ENCODE results near the gene MEIOSIN. TPM values are rescaled to one million over a fixed set of nuclear protein-coding genes. Genes with fewer than 3 reads are reported as not detected.
A peak's percentile ranks its signal among the peaks of the same experiment; 100 is the strongest.

Gene MEIOSIN
- total RNA-seq, 1 experiment from 2014 or later = not detected

GRCh38 chr19:45804140-45804958, 71.1 kb downstream of the MEIOSIN start:
- BruUV-seq (replicated peaks) = no TSS peak
- POLR2A ChIA-PET = interaction anchor here (0.6 to 1.9 kb wide), 3 partner anchors 12 to 35 kb away, joined by 3 to 9 read pairs (median 3); partner anchors contain the start of genes DMWD and SIX5
- intact Hi-C loops (cut with micrococcal nuclease) = no loop called here
- Mint-ChIP-seq H3K9me3 (ENCODE audit: unreplicated experiment) (no peaks in the 10 kb centered on the region), H3K4me3 (ENCODE audit: unreplicated experiment) (no peak overlapping the region), H3K27ac (ENCODE audit: low read depth, unreplicated experiment) (no peak overlapping the region), H3K27me3 (ENCODE audit: insufficient read depth, unreplicated experiment) (no peaks in the 10 kb centered on the region), H3K36me3 (ENCODE audit: insufficient read depth, unreplicated experiment) (peaks cover 6% of the 10 kb centered on the region), H3K4me1 (ENCODE audit: insufficient read depth, unreplicated experiment) (peaks cover 13% of the 10 kb centered on the region)
- CTCF ChIA-PET = interaction anchor here (0.6 to 1.4 kb wide), 6 partner anchors 10 to 1267 kb away, joined by 3 to 8 read pairs (median 3); no protein-coding TSS in a partner anchor
- TF ChIP-seq CTCF (IDR thresholded peaks at IDR 0.05; ENCODE audit: unreplicated experiment) = no peak
- no peak for DNase-seq (ENCODE audit: unreplicated experiment)

GRCh38 chr19:45804959-45805230, 71.7 kb downstream of the MEIOSIN start:
- intact Hi-C loops (cut with micrococcal nuclease) = no loop called here

GRCh38 chr19:45805719-45806118, 72.5 kb downstream of the MEIOSIN start:
- intact Hi-C loops (cut with micrococcal nuclease) = no loop called here
- peaks cover 23% of the 10 kb centered on the region for H3K4me1 Mint-ChIP-seq (ENCODE audit: insufficient read depth, unreplicated experiment)
- no peaks in the 10 kb centered on the region for H3K9me3 Mint-ChIP-seq (ENCODE audit: unreplicated experiment)
- no peak for DNase-seq (ENCODE audit: unreplicated experiment)
- ChIA-PET POLR2A (interaction anchor here (1.1 to 1.9 kb wide), 2 partner anchors 13 to 19 kb away, joined by 3 to 9 read pairs; partner anchors contain the start of gene DMWD), CTCF (interaction anchor here (0.6 to 1.4 kb wide), 4 partner anchors 9 to 35 kb away, joined by 3 to 8 read pairs (median 3); no protein-coding TSS in a partner anchor)
- H3K4me3 Mint-ChIP-seq (ENCODE audit: unreplicated experiment) = no peak overlapping the region
- H3K36me3 Mint-ChIP-seq (ENCODE audit: insufficient read depth, unreplicated experiment) = peaks cover 6% of the 10 kb centered on the region
- no peak overlapping the region for H3K27ac Mint-ChIP-seq (ENCODE audit: low read depth, unreplicated experiment)
- no peaks in the 10 kb centered on the region for H3K27me3 Mint-ChIP-seq (ENCODE audit: insufficient read depth, unreplicated experiment)
- no TSS peak for BruUV-seq (replicated peaks)
- no peak for TF ChIP-seq CTCF (IDR thresholded peaks at IDR 0.05; ENCODE audit: unreplicated experiment)

More at GRCh38 chr19:45804959-45805230, 71.7 kb downstream of the MEIOSIN start:
- H3K9me3 Mint-ChIP-seq (ENCODE audit: unreplicated experiment) = no peaks in the 10 kb centered on the region
- no peak for TF ChIP-seq CTCF (IDR thresholded peaks at IDR 0.05; ENCODE audit: unreplicated experiment)
- no peak overlapping the region for H3K27ac Mint-ChIP-seq (ENCODE audit: low read depth, unreplicated experiment)
- H3K27me3 Mint-ChIP-seq (ENCODE audit: insufficient read depth, unreplicated experiment) = no peaks in the 10 kb centered on the region
- ChIA-PET CTCF (interaction anchor here (0.6 to 1.4 kb wide), 4 partner anchors 10 to 34 kb away, joined by 3 to 8 read pairs (median 3); no protein-coding TSS in a partner anchor), POLR2A (interaction anchor here (0.5 to 1.9 kb wide), 4 partner anchors 12 to 36 kb away, joined by 3 to 9 read pairs (median 3); partner anchors contain the start of genes DMWD and SIX5)
- peaks cover 6% of the 10 kb centered on the region for H3K36me3 Mint-ChIP-seq (ENCODE audit: insufficient read depth, unreplicated experiment)
- H3K4me3 Mint-ChIP-seq (ENCODE audit: unreplicated experiment) = no peak overlapping the region
- DNase-seq (ENCODE audit: unreplicated experiment) = no peak
- no TSS peak for BruUV-seq (replicated peaks)
- H3K4me1 Mint-ChIP-seq (ENCODE audit: insufficient read depth, unreplicated experiment) = peaks cover 18% of the 10 kb centered on the region

- Mint-ChIP-seq H3K4me1 (ENCODE audit: insufficient read depth, unreplicated experiment) (peaks cover 23% of the 10 kb centered on the region), H3K4me3 (ENCODE audit: unreplicated experiment) (no peak overlapping the region), H3K27ac (ENCODE audit: low read depth, unreplicated experiment) (peak overlapping the region; percentile 11), H3K36me3 (ENCODE audit: insufficient read depth, unreplicated experiment) (peaks cover 6% of the 10 kb centered on the region), H3K27me3 (ENCODE audit: insufficient read depth, unreplicated experiment) (no peaks in the 10 kb centered on the region), H3K9me3 (ENCODE audit: unreplicated experiment) (no peaks in the 10 kb centered on the region)
- POLR2A ChIA-PET = interaction anchor here (1.1 to 2.1 kb wide), 5 partner anchors 14 to 226 kb away, joined by 3 to 9 read pairs (median 6); partner anchors contain the start of genes DMWD, QPCTL and SIX5
- intact Hi-C loops (cut with micrococcal nuclease) = no loop called here
- BruUV-seq (replicated peaks) = no TSS peak
- CTCF ChIA-PET = interaction anchor here (0.6 to 3.2 kb wide), 4 partner anchors 11 to 218 kb away, joined by 3 to 11 read pairs (median 4); partner anchors contain the start of gene SIX5
- TF ChIP-seq CTCF (IDR thresholded peaks at IDR 0.05; ENCODE audit: unreplicated experiment) = no peak
- DNase-seq (ENCODE audit: unreplicated experiment) = peak; percentile 81
These were observed 76.5 kb downstream of the MEIOSIN start for GRCh38 chr19:45809643-45810159.
